Hepatocyte (in vitro differentiated cells): ENCODE measurements around the gene RNF130.

Experiments used
- EZH2 ChIP-seq: fragments of 200-600 bp; sonication (generic); IDR thresholded peaks from 2 replicates; pipeline ENCODE4 v1.6.1; 2016; ENCODE audit warnings: antibody characterized with exemption, mild to moderate bottlenecking, borderline replicate concordance
- EZH2phosphoT487 ChIP-seq: fragments of 200-600 bp; sonication (generic); IDR thresholded peaks from one replicate; pipeline ENCODE4 v1.6.1; 2018; ENCODE audit warnings: antibody characterized with exemption, mild to moderate bottlenecking, low read depth, moderate library complexity; ENCODE audit not compliant: unreplicated experiment, severe bottlenecking
- TF ChIP-seq, protein P1 (sequence below): fragments of 200-600 bp; sonication (generic); IDR thresholded peaks from 2 replicates; pipeline ENCODE4 v1.5.1; 2016; ENCODE audit warnings: antibody characterized with exemption, mild to moderate bottlenecking; ENCODE audit not compliant: poor library complexity

GRCh38 chr5:179926657-179927056 is 144.9 kb downstream of the RNF130 start:
- TF ChIP-seq, protein P1, sequence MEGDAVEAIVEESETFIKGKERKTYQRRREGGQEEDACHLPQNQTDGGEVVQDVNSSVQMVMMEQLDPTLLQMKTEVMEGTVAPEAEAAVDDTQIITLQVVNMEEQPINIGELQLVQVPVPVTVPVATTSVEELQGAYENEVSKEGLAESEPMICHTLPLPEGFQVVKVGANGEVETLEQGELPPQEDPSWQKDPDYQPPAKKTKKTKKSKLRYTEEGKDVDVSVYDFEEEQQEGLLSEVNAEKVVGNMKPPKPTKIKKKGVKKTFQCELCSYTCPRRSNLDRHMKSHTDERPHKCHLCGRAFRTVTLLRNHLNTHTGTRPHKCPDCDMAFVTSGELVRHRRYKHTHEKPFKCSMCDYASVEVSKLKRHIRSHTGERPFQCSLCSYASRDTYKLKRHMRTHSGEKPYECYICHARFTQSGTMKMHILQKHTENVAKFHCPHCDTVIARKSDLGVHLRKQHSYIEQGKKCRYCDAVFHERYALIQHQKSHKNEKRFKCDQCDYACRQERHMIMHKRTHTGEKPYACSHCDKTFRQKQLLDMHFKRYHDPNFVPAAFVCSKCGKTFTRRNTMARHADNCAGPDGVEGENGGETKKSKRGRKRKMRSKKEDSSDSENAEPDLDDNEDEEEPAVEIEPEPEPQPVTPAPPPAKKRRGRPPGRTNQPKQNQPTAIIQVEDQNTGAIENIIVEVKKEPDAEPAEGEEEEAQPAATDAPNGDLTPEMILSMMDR, result no peak
- TF ChIP-seq EZH2phosphoT487 (no peak), EZH2 (no peak)
